ENCODE results near the gene INHBA.

Gene INHBA

DNA sequence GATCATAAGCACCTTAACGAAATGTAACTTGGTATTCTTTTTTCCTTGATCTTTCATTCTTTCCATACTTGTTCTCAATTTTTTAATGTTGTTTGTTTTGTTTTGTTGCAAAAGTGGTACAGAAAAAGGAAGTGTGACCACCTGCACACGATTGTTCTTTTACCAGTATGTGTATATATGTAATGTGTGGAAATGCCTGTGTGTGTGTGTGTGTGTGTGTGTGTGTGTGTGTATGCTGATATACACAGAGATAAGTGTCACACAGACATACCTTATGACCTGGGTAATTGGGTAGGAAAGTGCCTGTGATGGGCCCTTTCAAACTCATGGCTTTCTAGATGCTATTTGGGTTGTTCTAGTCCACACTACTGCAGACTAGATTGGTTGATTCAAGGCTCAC is 14.0 kb downstream of the INHBA start:
- no peak for DNase-seq (ENCODE audit: low read depth)

DNA sequence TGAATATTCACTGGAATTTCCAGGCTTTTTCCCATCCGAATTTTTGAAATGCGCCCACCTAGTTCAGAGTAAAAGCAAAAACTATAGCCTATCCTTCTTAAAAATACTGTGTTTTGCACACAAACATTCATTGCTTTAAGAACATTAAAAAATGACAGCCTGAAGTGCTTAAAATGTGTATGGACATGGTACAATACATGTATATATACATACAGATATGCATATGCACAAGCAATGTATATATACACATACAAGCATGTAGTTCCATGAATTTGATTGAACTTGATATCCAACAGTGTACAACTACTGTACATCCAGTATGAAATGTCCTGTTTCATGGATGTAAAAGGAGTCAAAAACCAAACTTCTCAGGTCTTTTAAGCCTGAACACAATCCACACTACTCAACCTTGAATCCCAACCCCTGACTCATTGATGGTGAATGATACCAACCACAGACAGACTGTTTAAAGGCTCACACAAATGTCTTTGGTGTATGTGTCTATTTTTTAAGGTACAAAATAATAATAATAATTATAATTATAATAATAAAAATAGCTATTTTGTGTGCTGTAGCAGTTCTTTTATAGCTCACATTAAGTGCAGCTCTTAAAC is 14.8 kb downstream of the INHBA start:
- no peak for DNase-seq (ENCODE audit: low read depth)

DNA sequence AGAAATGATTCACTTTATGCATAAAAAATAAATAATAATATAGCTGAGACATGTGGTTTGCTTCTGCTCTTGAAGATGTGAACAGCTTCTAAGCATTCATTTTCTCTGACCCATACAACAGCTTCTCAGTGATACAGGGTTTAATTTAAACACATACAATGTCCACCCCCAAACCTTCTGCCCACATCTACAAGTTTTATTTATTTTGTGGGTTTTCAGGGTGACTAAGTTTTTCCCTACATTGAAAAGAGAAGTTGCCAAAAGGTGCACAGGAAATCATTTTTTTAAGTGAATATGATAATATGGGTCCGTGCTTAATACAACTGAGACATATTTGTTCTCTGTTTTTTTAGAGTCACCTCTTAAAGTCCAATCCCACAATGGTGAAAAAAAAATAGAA is 17.2 kb downstream of the INHBA start:
- no peak for DNase-seq (ENCODE audit: low read depth)

DNA sequence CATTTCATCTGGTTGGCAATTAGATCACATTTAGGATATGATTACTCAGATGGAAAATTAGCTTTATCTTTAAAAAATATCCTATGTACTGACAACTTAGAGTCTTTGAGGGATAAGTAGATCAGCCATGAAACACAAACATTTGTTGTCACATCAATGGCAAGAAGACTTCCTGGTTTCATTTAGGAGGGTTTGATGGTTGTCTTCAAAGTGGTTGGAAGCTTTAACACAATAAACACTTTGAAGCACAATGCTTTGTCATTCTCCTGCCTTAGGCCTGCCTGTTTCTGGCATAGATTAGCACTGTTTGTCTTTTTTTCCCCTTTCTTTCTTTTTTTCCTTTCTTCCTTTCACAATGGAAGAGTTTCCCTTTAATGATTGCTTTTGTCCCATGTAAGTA is 20.5 kb downstream of the INHBA start:
- DNase-seq (ENCODE audit: low read depth): no peak

DNA sequence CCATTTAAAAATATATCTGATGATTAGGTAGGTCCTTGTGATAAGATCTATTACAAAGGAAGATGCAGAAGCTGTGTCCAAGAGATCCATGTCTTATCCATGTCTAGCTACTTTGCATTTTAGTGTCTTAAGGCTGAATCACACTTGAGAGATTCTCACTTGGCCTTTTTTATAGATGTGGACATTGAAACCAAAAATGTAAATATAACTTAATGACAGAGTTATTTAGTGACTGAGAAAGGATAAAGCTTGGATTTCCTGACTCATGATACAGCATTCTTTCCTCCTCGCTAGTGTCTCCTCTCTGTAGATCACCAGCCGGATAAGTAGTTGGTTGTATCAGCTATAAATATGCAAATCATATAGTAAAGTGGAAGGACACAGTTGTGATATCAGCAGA is 23.3 kb downstream of the INHBA start:
- DNase-seq (ENCODE audit: low read depth): no peak

DNA sequence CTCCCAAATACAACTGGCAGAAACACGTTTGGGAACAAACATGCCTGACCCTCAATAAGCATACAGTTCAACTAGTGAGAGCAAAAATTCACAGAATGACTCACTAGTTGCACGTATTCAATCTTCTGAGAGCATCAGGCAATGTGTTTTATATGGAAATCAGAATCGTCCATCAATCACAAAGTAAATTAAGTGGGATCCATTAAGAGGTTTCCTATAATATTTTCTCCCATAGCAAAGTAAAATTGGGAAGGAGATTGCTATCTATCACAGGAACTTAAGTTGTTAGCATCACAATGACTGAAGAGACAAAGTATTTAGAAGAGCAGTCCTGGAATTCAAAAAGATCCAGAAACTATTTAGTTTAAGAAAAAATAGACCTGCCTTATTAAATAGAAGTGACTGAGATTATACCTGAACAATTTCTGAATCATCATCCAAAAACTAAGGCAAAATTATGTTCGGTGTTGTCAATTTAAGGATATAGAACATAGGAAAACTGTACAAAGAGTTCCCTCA is 28.3 kb downstream of the INHBA start:
- DNase-seq (ENCODE audit: low read depth): no peak

DNA sequence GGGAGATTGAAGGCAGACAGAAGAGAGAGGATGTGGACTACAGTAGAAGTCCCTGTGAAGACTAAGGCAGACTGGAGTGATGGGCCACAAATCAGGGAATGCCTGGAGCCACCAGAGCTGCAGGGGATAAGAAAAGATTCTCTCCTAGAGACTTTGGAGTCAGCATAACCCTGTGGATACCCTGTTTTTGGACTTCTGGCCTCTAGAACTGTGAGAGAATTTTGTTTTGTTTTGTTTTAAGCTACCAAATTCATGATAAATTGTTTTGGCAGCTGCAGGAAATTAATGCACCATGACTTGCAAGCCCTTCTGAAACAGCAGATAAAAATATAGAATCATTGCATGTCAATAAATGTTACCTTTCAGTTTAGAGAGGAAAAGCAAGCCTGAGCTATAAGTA is 41.3 kb downstream of the INHBA start:
- DNase-seq (ENCODE audit: low read depth): no peak

DNA sequence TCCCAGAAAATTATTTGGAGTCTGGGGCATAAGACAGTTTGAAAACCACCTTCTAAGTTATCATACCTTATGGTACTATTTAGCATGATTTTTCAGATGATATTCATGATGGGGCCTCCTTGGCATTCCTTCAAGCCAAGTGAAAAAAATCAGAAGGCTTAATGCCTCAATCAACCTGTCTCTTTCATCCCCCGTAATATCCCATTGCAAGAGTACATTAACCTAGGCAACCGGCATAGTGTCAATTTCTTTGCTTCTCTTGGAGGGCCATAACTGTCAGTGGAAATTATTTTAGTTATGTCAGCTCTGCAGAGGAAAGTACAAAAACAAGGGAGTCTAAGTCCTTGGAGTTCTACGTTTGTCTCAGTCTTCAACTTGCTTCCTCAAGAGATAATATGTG is 43.4 kb downstream of the INHBA start:
- DNase-seq (ENCODE audit: low read depth): no peak

DNA sequence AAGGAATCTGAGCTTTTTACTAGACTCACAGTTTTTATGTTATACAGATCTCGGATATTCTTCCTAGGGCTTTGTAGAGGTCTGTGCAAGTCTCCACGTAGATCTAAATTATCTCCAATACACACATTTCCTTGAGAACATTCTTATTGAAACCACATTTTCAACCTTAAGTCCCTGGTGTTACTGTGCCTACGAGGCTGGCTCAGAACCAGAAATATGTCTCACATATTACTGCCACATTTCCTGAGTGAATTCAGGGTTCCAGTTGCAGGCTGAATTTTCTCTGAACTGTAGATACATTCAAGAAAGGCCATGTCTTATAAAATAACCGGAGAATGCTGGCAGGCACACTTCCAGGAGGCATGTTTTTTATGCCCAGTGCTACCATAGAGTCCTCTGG is 46.5 kb downstream of the INHBA start:
- no peak for DNase-seq (ENCODE audit: low read depth)

DNA sequence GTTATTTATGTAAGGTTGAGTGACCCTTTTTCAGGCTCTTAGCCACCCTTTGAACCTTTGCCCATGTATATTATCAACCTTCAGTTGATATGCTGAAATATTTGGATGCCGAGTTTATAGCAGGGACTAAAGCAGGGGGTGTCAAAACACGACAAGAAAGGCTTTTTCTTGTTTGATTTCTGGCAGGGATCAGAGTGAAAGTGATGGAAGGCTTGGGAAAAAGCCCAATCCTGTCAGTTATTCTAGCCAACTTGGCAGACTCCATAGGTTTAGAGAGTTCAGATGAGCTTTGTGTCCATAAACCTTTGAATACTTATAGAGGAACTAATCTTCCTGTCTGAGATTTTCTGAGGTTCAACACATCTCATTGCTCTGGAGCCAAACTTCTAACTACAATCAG is 47.5 kb downstream of the INHBA start:
- no peak for DNase-seq (ENCODE audit: low read depth)

DNA sequence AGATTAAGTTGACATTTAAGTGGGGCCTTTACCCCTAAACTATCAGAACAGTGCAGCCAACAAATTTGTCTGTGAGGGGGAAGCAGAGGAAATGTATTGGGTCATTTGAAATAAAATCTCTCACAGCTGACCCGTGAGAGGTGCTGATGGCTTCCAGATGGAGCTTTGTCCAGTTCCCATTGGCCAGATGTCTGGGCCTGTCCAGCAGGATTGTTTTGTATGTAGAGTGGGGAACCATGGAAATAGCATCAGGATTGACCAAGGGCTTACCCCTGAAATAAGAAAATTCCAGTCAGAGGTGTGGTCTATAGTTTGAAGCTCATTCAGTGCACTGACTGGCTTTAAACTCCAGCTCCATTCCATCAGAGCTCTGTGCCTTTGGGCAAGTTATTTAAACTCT is 50.6 kb downstream of the INHBA start:
- DNase-seq (ENCODE audit: low read depth): no peak

DNA sequence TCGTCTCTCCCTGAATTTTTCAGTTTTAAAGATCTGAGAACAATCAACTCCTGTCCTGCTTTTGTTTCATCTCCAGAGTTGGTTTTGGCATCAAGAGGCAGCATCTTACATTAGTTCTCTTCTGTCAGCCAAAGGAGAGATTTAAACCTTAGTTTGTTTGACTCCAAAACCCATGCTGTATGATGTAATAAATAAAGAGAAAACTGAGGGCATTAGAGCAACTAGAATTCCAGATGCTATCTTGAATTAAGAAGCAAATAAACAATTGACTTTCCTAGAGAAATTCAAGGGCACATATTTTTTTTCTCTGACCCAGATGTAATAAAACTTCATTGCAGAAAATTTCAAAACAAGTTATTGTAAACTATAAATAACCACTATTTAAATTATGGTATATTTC is 54.4 kb downstream of the INHBA start:
- DNase-seq (ENCODE audit: low read depth): no peak

DNA sequence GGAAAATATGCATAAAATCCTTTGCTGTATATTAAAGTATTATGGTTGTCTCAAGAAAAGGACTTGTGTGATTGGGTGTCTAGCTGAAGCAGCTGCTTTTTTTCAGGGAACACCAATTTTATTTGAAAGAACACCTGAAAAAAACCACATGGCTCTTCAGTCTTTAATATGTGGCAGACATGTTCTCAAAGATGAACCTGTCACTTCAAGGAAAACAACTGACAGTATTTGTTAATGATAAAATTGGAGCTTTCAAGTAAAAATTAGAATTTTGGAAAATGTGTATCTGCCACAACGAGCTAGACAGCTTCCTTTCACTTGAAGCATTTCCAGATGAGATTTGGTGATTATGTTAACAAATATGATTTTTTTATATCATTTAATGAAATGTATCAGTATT is 59.3 kb downstream of the INHBA start:
- DNase-seq (ENCODE audit: low read depth): no peak

DNA sequence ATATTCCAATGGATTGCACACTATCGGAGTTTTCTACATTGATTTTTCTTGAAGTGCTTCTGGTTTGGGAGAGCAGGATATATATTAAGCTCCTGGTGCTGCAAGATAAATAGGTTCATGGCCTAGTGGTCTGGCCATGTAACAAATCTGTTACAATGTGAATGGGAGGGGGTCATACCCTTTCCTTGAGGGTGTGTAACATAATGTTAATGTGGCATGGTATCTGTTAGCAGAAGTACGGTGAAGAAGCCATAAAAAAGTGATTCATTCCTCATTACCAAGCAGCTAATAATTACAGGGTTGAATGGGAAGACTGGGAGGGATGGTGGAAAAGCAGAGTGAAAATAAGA is 61.2 kb downstream of the INHBA start:
- no peak for DNase-seq (ENCODE audit: low read depth)

DNA sequence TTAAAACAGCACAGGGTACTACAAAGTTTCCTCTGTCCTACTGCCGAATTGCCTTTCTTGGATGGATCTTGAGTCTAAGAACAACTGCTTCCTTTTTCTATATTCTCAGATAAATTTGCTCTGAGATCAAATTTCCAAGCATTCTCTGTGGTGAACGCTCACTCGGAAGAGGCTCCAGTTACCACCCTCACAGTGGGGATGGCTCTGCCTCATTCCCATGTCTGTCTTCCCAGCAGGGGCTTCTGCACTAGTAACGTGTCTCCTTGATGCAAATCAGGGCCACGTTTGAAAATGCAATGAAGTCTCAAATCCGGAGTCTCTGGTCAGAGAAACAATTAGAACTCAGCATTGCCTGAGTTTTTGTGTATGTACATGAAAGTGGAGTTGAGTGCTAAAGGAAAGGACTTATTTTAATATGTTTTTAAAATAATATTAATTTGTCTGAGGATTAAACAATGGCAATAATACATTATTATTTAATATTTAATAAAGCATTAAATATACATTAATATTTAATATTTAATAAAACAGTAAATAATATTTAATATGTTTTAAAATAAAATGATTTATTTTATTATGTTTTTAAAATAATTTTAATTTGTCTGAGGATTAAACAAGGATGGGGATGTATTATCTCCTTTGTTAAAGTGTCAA is 61.8 kb downstream of the INHBA start:
- DNase-seq (ENCODE audit: low read depth): no peak

DNA sequence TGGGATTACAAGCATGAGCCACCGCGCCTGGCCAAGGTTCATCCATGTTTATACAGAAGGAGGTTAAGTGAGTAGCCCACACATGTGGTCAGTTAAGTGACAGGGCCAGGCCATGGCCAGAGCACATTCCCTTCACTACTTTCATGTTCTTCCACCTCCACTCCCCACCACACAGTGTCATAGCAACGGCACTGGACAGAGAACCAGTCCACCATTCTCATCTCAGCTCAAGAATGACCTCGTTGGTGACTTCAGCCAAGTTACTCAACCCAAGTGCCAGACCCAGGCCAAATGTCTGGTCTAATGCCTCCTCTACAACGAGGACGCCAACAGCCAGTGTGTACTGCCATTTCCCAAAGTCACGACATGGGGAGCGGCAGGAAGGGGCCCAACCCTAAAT is 62.4 kb downstream of the INHBA start:
- no peak for DNase-seq (ENCODE audit: low read depth)

DNA sequence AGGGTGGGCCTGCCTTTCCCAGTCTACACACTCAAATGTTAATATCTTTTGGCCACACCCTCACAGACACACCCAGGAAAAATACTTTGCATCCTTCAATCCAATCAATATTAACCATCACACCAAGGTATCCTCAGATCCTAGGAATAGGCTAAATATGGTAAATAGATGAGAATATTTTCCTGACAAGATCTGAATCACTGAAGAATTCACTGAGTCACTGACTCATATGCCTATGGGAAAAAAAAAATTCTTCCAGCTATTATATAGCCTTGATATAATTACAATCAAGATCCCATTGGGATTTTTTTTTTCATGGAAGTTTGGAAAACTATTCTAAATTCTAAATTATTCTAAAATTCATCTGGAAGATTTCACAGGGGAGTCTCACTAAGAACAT is 65.8 kb downstream of the INHBA start:
- DNase-seq (ENCODE audit: low read depth): no peak
